Brain microvascular endothelial cell (primary cell): ENCODE measurements around the gene USP36.

Source experiments
- DNase-seq: peaks from one replicate; pipeline ENCODE4 v3.0.0-alpha.2; 2020
- H3K27ac ChIP-seq: fragments of 250-450 bp; sonication (Bioruptor Pico); 2 replicates; pipeline ENCODE4 v1.5.1; 2020; ENCODE audit warnings: mild to moderate bottlenecking, moderate library complexity
- H3K27me3 ChIP-seq: fragments of 250-450 bp; sonication (Bioruptor Pico); replicated peaks from 2 replicates; pipeline ENCODE4 v1.5.1; 2020; ENCODE audit warnings: mild to moderate bottlenecking
- H3K36me3 ChIP-seq: fragments of 250-450 bp; sonication (Bioruptor Pico); replicated peaks from 2 replicates; pipeline ENCODE4 v1.5.1; 2020; ENCODE audit warnings: mild to moderate bottlenecking
- H3K4me3 ChIP-seq: 2 replicates; pipeline ENCODE4 v1.5.1; 2011; ENCODE audit warnings: low read depth, mild to moderate bottlenecking, control low read depth, low read length, moderate library complexity
- in situ Hi-C: cut with HindIII; loops from 2 replicates; pipeline ENCODE4 v1.10.0; 2017; ENCODE audit warnings: low sequenced_read_pairs, low pct_ligation_motif_present
- TF ChIP-seq, protein P1 (sequence below): IDR thresholded peaks from 2 replicates; pipeline ENCODE4 v1.5.1; 2011; ENCODE audit warnings: low read depth, mild to moderate bottlenecking, moderate library complexity, low read length, control low read depth, inconsistent platforms; ENCODE audit errors: missing control alignments

USP36 gene

GRCh38 chr17:78777881-78778280 lies 62.7 kb downstream of the USP36 start:
- no peaks in the 10 kb centered on the region for H3K36me3 ChIP-seq
- TF ChIP-seq, protein P1, sequence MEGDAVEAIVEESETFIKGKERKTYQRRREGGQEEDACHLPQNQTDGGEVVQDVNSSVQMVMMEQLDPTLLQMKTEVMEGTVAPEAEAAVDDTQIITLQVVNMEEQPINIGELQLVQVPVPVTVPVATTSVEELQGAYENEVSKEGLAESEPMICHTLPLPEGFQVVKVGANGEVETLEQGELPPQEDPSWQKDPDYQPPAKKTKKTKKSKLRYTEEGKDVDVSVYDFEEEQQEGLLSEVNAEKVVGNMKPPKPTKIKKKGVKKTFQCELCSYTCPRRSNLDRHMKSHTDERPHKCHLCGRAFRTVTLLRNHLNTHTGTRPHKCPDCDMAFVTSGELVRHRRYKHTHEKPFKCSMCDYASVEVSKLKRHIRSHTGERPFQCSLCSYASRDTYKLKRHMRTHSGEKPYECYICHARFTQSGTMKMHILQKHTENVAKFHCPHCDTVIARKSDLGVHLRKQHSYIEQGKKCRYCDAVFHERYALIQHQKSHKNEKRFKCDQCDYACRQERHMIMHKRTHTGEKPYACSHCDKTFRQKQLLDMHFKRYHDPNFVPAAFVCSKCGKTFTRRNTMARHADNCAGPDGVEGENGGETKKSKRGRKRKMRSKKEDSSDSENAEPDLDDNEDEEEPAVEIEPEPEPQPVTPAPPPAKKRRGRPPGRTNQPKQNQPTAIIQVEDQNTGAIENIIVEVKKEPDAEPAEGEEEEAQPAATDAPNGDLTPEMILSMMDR: no peak
- DNase-seq: no peak
- H3K4me3 ChIP-seq: no peak overlapping the region
- H3K27me3 ChIP-seq: no peaks in the 10 kb centered on the region
- no peak overlapping the region for H3K27ac ChIP-seq
- in situ Hi-C loops: no loop called here

DNA sequence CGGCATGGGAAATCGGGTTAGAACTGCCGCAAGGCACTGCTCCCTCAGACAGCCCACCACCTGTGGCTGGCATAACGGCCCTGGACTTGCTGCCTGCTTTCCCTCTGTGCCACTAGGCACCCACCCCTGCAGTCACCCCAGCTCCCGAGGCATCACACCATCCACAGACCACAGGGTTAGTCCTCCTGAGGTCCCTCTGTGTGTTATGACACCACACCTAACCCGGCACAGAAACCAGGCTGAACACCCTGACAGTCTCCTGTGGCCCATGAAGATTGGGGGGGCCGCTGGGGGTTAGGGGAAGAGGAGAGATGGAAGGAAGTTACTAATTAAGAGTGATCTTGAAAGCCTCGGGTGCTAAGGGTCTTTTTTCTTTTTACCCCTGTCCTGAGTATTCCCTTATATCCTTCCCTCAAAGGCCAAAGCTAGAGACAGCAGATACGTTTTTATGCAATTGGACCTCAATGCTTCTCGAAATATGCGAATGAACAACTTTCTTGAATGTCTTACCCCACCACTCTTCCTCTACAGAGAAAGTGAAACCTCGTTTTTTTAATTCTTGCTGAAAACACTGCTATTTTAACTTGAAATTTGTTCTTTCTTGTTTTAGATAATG lies 65.5 kb downstream of the USP36 start:
- Histone ChIP-seq H3K27ac (no peak overlapping the region), H3K4me3 (no peak overlapping the region), H3K36me3 (no peaks in the 10 kb centered on the region), H3K27me3 (no peaks in the 10 kb centered on the region)
- in situ Hi-C loops: no loop called here
- no peak for DNase-seq
- TF ChIP-seq, protein P1: no peak

DNA sequence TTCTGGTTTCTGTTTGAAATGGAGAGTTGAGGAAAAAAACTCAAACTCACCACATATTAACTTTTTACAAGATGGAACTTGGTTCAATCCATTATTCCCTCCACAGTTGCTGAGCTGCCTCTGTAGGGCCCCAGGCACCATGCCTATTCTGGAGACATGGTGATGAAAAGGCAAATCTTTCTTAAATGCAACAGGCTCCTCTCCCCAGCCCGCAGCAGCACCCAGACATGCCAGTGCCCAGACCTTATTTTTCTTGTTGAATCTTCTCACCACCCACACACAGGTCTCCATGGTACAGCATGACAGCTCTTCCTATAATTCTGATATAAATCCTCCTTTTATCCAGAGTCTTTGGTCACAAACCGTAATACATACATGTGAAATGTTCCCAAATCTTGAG lies 66.2 kb downstream of the USP36 start:
- H3K4me3 ChIP-seq: no peak overlapping the region
- DNase-seq: no peak

DNA sequence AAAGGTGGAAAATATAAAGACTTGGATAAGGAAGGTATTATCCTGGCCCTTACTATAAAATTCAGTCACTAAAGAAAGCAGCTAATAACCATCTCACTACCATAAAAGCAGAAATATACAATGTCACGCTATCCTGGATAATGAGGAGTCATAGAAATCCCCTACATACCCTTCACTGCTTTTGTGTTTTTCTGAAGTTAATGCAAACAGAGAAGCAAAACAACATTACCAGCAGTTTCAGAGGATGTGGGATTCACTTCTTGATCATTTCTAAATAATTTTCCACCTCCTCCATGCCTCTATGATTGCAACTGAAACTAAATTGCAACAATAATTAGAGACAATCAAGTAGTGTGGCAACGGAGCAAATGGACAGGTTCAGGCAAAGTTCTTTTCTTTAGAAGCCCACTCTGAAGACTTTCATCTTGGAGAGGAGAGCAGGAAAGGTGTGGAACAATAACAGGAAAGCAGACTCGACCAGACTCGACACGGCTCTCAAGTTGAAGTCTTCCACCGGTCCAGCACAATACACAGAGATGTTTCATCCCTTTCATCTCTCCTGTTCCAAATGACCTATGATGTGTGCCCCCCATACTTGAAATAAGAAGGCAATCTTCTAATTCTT lies 68.7 kb downstream of the USP36 start:
- TF ChIP-seq, protein P1: no peak
- H3K4me3 ChIP-seq: no peak overlapping the region
- no peak overlapping the region for H3K27ac ChIP-seq
- in situ Hi-C loops: no loop called here
- no peaks in the 10 kb centered on the region for H3K27me3 ChIP-seq
- no peak for DNase-seq
- no peaks in the 10 kb centered on the region for H3K36me3 ChIP-seq

More for the DNA sequence above, 66.2 kb downstream of the USP36 start:
- no peak overlapping the region for H3K27ac ChIP-seq
- H3K36me3 ChIP-seq: no peaks in the 10 kb centered on the region
- TF ChIP-seq, protein P1: no peak
- H3K27me3 ChIP-seq: no peaks in the 10 kb centered on the region
- in situ Hi-C loops: no loop called here

- Histone ChIP-seq H3K27ac (no peak overlapping the region), H3K4me3 (no peak overlapping the region)
Measured at GRCh38 chr17:78769196-78769773, 71.3 kb downstream of the USP36 start.

More at GRCh38 chr17:78769196-78769773, 71.3 kb downstream of the USP36 start:
- in situ Hi-C loops: no loop called here
- TF ChIP-seq, protein P1: no peak
- no peak for DNase-seq
- no peaks in the 10 kb centered on the region for H3K27me3 ChIP-seq
- no peaks in the 10 kb centered on the region for H3K36me3 ChIP-seq
